ENCODE data around the gene B9D2. TPM values are rescaled to one million over a fixed set of nuclear protein-coding genes. Genes with fewer than 3 reads are reported as not detected.

Gene B9D2
- total RNA-seq, 1 donor from 2014 or later = 6.9 TPM

DNA sequence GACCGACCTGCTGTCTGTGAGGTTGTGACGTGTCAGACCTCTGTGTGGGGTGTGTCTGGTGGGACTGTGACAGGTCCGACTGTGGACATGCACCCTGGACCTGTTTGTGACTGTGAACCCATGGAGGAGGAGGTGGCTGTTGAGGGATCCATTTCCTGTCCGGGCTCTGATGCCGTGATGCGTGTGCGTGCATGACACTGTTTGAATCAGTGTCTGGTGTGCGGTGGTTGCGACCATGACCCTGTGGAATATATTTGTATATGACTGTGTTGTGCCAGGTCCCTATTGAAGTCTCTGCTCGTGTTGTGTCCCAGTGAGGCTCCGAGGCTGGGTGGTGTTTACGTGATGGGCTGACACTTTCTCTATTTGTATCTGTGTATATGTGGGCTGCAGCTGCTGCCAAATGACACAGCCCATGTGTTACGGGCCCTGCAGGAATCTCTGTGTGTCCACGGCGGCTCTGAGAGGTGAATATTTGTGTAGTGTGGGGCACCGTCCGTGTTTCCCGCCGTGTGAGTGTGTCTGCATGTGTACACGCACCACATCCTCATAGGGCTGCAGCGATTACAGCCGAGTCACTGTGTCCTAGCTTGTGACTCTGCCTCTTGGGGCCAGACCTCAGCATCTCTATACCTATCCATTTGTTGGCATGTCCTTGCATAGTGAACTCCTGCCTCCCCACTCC lies 35.6 kb downstream of the B9D2 start:
- DNase-seq (ENCODE audit: low read depth in 2 of 2) = peak; percentile 63 to 85

DNA sequence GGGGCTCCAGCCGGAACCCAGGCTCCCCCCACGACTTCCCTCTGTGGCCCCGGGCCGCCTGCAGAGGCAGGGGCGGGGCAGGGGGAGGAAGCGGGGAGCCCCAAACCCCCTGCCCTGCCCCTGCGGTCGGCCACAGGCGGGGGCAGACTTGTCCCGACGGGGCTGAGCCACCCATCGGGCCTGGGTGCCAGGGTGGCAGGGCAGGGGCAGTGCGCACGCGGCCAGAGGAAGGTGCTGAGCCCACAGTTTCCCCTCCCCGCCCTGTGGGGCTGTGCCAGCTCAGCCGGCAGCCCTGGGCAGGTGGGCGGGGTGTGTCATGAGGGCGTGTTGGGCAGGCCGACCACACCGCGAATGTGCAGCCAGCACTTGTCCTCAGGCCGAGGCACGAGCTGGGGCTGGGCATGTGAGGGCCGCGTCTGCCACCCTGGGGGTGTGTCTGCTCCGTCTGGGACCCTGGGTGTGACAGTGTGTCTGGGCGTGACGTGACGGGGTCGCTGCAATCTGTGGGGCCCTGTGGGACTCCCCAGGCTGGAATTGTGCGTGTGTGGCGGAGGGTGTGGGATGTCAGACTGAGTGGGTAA lies 36.3 kb downstream of the B9D2 start:
- DNase-seq (ENCODE audit: low read depth in 2 of 2) = peak; percentile 91 to 94

DNA sequence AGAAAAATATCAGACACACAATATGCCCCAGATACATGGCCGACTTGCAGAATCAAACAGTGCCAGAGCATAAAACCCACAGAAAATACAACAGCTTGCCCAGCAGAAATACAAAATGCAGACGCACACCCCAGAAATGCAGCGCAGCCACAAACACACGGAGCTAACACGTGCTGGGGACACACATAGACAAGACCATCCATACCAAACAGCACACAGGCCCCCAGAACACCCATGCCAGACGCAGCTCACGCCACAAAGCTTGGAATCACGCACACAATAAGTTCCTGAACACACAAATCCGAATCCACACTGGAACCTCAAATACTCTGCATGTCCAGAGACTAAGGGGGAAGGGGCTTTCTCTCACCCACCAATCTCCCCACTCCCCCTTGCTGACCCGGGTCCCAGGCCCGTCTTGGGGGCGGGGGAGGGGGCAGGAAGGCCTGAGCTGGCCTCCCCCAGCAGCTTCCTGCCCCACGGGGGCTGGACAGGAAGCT lies 36.8 kb downstream of the B9D2 start:
- no peak for DNase-seq (ENCODE audit: low read depth in 2 of 2)

DNA sequence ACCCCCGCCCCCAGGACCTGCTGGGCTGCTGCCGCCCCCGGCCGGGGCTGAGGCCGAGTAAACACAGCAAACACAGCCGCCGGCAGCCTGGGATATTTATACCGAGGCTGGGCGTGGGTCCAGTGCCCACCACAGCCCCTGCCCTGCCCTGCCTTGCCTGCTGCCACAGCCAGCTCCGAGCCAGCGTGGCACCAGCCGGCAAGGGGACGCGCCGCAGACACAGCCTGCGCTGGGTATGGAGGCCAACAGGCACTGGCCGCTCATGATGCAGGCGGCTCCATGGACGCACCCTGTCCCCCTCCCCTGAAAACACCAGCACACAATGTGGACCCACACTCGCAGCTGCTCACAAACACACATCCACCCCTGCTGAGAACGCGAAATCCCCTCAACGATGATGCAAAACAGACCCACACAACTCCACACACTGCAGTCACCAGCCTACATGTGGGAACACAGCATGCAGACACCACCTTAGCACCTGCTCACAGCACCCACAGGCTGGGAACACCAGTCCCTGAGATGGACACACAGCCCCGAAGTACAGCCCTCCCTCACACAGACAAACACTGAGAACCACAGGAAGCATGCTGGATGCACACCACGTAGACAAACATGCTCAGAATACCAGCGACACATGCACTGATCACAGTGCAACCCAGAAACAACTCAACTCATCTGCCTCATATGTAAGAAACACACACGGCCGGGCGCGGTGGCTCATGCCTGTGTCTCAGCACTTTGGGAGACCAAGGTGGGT lies 37.8 kb downstream of the B9D2 start:
- peak; percentile 71 to 89 for DNase-seq (ENCODE audit: low read depth in 2 of 2)

DNA sequence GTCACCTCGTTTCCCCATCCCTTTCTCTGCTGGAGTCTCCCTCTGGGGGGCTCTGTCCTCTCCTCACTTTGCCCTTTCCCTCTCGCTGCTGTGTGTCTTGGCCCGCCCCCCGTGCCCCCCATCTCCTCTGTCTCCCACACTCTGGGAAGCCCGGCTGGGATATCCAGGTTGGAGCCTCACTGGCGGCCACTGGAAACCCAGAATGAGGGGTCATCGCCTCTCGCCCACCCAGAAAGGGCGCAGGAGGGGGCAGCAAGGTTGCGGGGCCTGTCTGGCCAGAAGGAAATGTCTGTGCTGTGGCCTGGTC lies 38.4 kb downstream of the B9D2 start:
- no peak for DNase-seq (ENCODE audit: low read depth in 2 of 2)

DNA sequence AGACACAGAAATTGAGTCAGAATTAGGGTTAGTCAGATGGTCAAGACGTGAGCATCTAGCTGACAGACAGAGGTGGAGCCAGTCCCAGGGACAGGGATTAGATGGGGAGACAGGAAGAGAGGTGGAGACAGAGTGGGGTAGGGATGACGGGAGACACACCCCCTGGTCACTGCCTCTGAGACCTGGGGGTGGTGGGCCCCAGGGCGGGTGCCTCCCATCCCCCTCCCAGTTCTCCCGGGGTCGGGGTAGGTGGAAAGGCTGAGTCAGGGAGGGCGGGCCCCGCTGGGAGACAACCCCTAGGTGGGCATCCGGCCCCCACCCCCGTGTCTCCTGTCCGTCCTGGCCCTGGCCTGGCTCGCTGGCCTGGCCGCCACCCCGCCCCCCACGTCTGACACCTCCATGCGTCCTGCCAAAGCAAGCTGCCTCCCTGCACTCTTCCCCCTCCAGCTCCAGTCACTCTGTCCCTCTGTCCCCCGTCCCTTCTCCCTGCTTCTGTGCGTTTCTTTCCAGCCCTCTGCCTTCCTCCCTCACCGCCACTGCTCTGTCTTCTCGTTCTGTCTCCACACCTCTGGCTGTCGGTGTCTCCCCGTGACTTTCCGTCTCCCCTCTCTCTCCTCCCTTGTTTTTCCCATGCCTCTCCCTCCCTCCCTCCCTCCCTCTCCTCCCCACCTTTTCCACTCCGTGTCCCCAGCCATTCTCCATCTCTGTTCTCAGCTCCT lies 38.9 kb downstream of the B9D2 start:
- DNase-seq (ENCODE audit: low read depth in 2 of 2) = peak; percentile 90 to 94

DNA sequence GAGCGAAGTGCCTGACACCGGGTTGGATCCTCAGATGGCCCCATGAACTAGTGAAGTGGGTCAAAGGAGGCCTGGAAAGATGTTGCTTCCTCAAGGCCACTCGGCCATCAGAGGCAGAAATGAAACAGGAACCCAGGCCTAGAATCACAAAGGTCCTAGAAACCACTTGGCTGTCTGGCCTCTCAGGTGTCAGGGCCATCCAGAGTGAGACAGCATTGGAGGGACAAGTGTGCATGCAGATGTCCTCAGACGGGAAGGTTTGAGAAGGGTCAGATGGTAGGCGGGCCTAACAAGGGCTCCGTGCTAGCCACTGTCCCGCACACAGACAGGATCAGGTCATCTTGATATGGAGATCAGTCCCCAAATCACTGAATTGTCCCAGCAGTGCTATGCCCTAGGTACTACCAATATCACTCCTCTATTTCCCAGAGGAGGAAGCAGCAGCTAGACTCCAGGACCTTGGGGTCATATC lies 39.7 kb downstream of the B9D2 start:
- DNase-seq (ENCODE audit: low read depth in 2 of 2) = peak; percentile 34 to 36

DNA sequence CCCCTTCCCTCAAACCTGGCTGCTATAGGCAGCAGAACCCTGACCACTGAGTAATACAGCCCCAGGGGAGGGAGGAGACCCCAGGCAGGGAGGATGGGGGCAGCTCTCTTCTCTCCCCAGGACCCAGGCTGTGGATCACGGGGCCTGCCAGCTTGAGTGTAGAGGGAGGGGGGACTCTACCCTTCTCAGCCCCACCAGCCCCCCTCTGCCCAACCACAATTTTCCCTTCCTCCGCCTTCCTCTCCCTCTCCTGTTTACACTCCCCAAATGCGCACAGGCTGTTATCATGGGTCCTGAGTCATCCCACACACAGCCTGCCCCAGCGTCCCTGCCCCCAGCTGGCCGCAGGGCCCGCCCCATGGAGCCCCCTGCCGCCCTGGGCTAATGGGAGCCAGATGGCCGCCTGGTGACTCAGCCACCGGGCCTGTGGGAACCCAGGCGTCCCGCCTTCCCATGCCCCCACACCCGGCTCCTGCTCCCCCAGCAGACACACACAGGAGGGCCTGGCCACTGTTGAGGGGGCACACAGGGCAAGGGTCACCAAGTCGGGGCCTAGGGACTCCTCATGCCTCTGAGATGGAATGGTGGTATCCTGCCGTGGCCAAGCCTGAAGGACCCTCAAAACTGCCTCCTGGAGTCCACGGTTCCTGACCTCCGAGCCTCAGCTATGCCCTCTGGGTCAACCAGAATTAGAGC lies 40.4 kb downstream of the B9D2 start:
- DNase-seq (ENCODE audit: low read depth in 2 of 2) = peak; percentile 91 to 98

DNA sequence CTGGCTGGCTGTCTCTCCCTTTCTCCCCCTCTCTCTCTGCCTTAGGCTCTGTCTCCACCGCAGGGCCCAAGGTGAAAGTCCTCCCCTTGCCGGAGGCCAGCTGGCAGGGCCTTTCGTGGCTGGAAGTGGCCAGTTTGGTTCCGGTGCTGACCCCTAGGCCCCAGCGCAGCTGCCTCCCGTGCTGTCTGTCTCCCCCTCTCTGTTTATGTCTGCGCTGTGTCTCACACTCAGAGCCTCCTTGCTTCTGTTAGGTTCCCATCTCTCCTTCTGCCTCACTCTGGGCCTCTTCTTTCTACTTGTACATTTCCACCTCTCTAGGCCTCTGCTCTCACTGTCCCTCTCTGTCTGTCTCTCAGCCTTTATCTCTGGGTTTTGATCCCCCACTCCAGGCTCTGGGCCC lies 40.9 kb downstream of the B9D2 start:
- peak; percentile 63 to 92 for DNase-seq (ENCODE audit: low read depth in 2 of 2)

DNA sequence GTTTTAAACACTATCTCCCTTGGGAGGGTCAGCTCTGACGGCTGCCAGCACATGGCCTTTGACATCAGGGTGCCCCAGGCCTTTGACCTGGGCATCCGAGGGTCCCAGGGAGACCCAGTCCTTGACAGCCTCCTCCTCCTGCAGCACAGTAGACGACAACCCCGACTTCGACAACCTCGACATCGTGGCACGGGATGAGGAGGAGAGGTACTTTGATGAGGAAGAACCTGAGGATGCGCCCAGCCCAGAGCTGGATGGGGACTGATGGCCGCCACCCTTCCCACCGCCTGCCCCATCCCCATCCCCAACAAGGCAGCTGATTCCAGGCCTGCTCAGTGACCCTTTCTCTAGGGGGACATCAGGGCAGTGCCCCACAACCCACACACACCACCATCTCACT lies 41.5 kb downstream of the B9D2 start:
- no peak for DNase-seq (ENCODE audit: low read depth in 2 of 2)

DNA sequence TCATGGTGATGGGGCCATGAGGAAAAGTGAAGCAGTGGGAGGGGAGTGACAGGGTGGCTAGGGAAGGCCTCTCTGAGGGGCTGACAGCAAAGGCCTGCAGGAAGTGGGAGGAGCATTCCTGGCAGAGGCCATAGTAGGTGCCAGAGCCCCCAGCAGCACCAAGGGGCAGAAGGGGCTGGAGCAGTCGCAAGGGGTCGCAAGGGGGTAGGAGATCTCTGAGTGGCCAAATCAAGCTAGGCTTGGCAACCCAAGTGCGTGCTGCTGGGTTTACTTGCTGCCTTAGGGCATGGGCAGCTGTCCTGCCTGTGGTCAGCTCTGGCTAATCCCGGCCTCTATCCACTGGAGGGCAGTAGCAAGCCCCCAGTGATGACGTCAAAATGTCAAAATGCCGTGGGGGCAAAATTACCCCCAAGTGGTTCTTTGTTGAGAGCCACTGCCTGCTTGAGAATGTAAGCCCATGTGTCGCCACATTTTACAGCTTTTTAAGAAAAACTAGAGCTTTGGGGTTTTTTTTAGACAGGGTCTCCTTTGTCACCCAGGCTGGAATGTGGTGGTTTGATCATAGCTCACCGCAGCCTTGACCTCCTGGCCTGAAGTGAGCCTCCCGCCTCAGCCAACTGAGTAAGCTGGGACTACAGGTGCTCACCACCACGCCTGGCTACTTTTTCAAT lies 42.2 kb downstream of the B9D2 start:
- peak; percentile 78 to 83 for DNase-seq (ENCODE audit: low read depth in 2 of 2)

DNA sequence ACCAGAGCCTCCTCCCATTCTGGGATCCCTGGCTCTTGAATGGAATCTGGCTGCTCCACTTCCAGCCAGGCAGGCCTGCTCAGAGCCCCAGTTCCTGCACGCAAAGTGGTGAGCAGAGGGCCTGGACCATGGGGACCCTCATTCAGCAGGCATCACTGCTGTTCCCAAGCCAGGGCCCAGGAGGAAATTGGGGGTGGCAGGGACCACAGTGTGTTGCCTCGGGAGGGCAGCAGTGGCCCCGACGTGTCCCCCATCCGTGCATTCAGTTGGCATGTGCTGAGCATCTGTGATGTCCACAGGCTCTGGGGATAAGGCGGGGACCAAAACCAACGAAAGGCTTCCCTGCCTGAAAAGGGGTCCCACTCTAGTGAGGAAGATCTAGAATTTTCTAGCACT lies 42.7 kb downstream of the B9D2 start:
- DNase-seq (ENCODE audit: low read depth in 2 of 2) = no peak

DNA sequence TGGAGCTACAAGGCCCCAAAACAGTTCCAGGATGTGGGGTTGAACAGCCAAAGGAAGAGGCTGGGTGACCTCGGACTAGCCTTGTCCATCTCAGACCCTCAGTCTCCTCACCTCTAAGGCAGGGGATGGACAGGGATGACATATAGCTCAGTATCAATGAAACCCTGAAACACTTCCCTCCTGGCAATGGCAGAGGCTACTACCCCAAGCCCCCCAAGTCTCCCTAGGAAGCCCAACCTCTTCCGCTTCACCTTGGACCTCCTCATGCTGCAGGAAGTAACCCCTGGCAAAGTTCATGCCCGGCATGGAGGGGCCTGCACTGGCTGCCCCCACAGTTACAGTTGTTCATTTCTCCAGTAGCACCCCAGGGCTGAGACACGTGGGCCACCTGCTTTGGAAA lies 43.4 kb downstream of the B9D2 start:
- DNase-seq (ENCODE audit: low read depth in 2 of 2) = no peak

DNA sequence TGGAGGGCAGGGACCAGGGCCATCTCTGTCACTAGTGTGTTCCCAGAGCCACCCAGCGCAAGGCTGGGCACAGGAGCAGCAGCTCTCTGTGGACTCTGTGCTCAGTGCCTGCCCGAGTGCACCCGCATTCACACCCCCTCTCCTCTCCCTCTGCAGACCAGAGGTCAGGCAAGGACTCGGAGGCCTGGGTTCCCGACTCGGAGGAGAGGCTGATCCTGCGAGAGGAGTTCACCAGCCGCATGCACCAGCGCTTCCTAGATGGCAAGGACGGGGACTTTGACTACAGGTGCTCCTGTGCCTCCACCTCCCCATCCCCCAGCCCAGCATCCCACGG lies 43.8 kb downstream of the B9D2 start:
- DNase-seq (ENCODE audit: low read depth in 2 of 2) = no peak

DNA sequence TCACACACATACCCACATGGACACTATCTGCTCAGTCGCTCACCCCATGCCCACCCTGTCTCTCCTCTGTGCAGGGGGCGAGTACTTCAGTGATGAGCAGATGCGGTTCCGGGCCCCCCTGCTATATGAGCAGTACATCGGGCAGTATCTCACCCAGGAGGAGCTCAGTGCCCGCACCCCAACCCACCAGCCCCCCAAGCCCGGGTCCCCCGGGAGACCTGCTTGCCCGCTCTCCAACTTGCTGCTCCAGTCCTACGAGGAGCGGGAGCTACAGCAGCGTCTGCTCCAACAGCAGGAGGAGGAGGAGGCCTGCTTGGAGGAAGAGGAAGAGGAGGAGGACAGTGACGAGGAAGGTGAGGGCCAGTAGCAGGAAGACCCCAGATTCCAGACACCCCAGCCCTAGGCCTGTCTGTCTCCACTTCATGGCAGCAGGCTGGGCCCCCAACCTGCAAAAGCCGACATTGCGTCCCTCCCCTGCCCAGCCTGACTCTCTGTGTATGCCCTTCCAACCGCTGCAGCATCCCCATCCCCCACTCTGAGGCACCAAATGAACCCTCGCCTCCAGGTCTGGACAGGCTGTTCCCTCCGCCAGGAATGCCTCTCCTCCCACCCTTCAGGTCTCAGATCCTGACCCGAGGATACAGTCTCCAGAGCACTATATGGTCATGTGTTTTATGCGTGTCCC lies 44.3 kb downstream of the B9D2 start:
- DNase-seq (ENCODE audit: low read depth in 2 of 2) = no peak

DNA sequence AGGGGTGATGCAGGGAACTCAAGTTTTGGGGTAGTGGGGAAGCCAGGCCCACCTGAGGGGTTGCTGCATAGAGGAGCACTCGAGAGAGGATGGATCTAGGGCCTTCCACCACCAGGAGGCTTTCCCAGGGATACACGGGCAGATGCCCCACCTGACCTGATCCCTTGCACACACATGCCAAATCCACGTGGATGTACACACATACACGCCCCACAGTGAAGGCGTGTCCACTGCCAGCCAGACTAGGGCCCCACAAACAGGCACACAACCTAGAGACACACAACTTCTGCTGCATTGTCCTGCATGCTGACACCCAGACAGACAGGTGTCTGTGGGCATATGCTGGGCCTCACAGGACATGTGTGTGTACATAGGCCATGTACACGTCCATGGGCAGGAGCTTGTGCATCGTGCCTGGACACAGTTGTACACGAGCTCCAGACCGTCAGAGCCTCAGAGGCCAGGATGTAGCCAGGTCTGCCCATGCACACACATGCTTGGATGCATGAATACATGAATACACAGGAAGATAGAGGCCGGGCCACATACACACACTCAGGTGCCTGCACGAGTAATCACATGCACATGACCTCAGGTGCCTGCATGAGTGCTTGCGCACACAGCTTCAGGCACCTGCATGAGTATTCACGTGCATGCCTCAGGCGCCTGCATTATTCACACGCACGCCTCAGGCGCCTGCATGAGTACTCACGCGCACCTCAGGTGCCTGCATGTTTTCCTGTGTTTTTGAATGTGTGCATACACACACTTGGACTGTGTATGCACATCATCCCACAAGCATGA lies 45.1 kb downstream of the B9D2 start:
- DNase-seq (ENCODE audit: low read depth in 2 of 2) = no peak

DNA sequence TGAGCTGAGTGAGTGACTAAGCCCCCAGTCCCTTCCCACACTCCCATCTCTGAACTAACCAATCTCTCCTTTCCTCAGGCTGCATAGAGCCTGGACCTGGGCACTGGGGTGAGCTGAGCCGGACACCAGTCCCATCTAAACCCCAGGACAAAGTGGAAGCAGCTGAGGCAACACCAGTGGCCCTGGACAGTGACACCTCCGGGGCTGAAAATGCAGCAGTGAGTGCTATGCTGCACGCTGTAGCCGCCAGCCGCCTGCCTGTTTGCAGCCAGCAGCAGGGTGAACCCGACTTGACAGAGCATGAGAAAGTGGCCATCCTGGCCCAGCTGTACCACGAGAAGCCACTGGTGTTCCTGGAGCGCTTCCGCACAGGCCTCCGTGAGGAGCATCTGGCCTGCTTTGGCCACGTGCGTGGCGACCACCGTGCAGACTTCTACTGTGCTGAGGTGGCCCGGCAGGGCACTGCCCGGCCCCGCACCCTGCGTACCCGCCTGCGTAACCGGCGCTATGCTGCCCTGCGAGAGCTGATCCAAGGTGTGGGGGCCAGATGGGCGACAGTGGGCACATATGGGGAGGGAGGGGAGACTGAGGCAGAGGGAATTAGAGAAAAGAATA lies 47.5 kb downstream of the B9D2 start:
- no peak for DNase-seq (ENCODE audit: low read depth in 2 of 2)

DNA sequence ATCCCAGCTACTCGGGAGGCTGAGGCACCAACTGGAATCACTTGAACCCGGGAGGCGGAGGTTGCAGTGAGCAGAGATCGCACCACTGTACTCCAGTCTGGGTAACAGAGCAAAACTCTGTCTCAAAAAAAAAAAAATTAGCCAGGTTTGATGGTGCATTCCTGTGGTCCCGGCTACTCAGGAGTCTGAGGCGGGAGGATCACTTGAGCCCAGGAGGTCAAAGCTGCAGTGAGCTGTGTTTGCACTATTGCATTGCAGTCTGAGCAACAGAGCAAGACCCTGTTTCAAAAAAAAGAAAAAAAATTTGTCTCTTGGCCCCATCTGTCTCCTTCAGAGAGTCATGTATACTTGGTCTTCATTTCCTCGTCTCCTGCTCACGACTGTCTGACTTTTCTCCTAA lies 52.3 kb downstream of the B9D2 start:
- no peak for DNase-seq (ENCODE audit: low read depth in 2 of 2)

DNA sequence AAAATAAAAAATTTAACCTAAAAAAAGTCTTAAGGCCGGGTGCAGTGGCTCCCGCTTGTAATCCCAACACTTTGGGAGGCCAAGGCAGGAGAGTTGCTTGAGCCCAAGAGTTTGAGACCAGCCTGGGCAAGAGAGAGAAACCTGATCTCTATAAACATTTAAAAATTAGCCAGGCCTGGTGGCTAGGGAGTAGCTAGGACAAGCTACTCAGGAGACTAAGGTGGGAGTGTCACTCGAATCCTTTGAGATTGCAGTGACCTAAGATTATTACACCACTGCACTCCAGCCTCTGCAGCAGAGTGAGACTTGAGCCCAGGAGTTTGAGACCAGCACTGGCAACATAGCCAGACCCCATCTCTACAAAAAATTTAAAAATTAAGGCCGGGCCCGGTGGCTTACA lies 52.9 kb downstream of the B9D2 start:
- no peak for DNase-seq (ENCODE audit: low read depth in 2 of 2)
